ENCODE measurements around the gene MEX3D.

- TF ChIP-seq TCF7L2 (IDR thresholded peaks at IDR 0.05; ENCODE audit: borderline replicate concordance, low read depth, low read length) (no peak), PBX3 (CRISPR knock-in tag; IDR thresholded peaks at IDR 0.05) (no peak), ZNF426 (tag by site-specific recombination; IDR thresholded peaks at IDR 0.05) (no peak), CTCF (tag by site-specific recombination; IDR thresholded peaks at IDR 0.05) (no peak), ZSCAN30 (tag by site-specific recombination; IDR thresholded peaks at IDR 0.05) (no peak)
Observed at GRCh38 chr19:1616396-1616795, 48.3 kb upstream of the MEX3D start.
